OCI-LY7 (cell line): ENCODE measurements around the gene ASIC2.

Source experiments
- CTCF ChIP-seq: fragments of 200-600 bp; sonication (generic); conservative IDR thresholded peaks from 2 replicates; pipeline ENCODE4 v1.5.1; 2014; ENCODE audit warnings: mild to moderate bottlenecking, antibody characterized with exemption, low read length, moderate library complexity, mixed read lengths
- EZH2phosphoT487 ChIP-seq: fragments of 200-600 bp; sonication (generic); IDR thresholded peaks from 2 replicates; pipeline ENCODE4 v1.6.1; 2018; ENCODE audit warnings: low read depth, borderline replicate concordance, mild to moderate bottlenecking, mixed run types, antibody characterized with exemption, low read length, moderate library complexity, mixed read lengths

GRCh38 chr17:33204156-33204555 lies 88.9 kb downstream of the ASIC2 start:
- TF ChIP-seq CTCF (no peak), EZH2phosphoT487 (no peak)
